GM12874 (cell line): ENCODE results near the gene BSND.

Experiments used
- TF ChIP-seq, protein P1 (sequence below): IDR thresholded peaks from 2 replicates; pipeline ENCODE4 v1.5.1; 2011; ENCODE audit warnings: low read depth, mild to moderate bottlenecking, control low read depth, low read length, moderate library complexity; ENCODE audit not compliant: insufficient read depth

The BSND gene

DNA sequence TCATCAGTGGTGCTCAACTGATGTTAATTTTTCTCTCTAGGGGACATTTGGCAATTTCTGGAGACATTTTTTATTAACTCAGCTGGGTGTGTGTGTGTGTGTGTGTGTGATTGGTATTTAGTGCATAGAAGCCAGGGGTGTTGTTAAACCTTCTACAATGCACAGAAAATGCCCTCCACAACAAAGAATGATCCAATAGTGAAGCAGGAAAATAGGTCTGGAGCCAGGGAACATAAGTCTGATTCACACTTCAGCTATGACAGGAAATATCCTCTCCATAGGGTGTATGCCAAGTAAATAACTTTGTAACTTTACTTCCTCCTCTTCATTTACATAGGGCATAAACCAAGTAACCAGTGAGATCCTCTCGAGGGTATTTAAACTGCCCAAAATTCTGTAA is 43.4 kb upstream of the BSND start:
- TF ChIP-seq, protein P1, sequence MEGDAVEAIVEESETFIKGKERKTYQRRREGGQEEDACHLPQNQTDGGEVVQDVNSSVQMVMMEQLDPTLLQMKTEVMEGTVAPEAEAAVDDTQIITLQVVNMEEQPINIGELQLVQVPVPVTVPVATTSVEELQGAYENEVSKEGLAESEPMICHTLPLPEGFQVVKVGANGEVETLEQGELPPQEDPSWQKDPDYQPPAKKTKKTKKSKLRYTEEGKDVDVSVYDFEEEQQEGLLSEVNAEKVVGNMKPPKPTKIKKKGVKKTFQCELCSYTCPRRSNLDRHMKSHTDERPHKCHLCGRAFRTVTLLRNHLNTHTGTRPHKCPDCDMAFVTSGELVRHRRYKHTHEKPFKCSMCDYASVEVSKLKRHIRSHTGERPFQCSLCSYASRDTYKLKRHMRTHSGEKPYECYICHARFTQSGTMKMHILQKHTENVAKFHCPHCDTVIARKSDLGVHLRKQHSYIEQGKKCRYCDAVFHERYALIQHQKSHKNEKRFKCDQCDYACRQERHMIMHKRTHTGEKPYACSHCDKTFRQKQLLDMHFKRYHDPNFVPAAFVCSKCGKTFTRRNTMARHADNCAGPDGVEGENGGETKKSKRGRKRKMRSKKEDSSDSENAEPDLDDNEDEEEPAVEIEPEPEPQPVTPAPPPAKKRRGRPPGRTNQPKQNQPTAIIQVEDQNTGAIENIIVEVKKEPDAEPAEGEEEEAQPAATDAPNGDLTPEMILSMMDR = no peak

DNA sequence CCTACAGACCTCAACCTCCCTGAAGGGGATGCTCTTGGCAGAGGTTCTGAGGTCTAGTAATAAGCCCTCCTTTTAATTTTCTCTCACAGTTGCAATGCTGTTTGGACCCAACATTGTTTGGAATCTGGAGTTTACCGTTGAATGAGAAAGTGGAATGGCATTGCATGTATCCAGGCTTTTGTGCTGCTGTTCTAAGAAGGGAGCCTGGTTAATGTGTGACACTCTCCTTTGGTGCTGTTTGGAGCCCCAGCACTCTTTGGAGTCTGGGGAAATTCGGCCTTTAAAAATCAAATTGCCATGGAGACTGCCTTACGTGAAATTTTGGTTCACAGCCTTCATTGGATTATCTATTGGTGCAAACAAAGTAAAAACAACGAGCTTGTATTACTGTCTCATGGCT is 42.0 kb upstream of the BSND start:
- TF ChIP-seq, protein P1 = no peak

DNA sequence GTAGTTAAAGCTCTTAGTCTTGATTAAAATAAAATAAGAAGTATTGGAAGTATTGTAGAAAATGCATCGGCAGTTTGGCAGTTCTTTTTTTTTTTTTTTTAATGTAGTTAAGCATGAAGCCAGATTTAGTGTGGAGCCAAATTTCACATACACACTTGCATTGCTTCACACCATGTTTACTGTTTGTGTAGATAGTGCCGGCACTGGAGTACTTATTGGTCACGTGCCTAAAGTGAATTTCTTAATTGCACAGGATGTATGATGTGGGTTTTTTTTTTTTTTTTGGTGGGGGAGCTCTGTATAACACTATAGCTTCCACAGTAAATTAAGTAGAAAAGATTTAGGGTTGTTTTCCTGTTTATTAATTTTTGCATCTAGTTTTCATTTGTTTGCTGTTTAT is 39.5 kb upstream of the BSND start:
- TF ChIP-seq, protein P1 = no peak

DNA sequence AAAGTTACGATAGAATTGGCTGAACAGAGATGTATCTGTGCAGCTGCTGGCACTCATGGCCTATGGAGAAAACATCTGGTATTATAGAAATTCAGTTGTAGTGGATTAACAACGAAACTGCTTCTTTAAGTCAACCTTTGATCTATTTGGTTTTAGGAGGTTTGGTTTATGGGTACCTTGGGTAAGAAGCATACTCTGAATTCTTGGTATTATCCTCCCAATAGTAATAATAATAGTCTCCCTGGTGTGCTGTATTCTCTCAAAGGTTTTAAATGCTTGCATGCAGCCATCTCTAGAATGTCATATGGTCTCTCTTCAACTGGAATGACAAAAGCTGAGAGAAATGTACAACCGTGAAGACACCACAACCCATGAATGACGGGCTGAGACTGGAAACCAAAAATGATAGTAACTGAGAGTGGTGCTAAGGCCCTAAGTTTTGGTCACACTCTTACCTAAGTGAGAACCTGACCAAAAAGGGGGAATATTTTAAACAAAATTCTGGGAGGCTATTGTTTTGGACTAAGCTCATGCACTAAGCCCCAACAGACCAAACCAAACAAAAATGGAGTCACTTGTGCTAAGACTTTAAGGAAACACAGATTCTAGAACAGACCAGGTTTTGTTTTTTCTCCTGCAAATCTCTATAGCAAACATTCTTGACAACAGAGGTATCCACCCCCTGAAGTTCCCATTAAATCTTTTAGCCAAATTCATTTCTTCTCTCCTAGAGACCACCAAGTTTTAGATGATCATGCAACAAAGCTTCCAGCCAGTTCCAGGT is 35.9 kb upstream of the BSND start:
- TF ChIP-seq, protein P1 = no peak

DNA sequence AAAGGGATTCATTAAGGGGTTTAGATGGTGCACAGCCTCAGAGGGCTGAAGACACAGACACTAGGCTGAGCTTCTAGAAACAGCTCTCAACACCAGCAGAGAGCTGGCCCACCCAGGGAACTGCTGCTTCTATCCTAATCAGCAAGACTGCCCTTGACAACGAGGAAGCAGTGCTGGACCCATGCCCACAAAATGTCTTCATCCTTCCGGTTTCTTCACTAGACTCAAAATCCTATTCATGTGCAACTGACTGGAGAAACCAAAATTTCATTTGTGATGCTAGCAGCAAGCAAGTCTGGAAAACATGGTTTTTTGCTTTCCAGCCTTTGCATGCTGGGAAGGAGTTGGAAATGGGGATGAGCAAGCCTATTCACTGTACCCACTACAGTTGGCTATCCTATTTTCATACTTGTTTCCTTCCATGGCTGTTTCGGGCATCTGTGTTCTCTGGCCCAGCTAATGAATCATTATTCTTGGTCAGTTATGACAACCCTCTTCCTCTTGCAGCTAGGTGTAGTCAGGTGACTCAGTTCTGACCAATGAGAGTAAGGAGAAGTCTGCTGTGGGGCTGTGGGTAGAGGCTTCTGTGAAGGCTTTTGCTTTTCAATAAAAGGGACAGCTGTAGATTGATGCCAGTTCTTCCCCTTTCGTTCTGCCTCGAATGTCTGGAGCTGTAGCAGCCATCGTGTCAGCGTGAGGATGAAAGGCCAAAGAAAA is 33.0 kb upstream of the BSND start:
- TF ChIP-seq, protein P1 = no peak

DNA sequence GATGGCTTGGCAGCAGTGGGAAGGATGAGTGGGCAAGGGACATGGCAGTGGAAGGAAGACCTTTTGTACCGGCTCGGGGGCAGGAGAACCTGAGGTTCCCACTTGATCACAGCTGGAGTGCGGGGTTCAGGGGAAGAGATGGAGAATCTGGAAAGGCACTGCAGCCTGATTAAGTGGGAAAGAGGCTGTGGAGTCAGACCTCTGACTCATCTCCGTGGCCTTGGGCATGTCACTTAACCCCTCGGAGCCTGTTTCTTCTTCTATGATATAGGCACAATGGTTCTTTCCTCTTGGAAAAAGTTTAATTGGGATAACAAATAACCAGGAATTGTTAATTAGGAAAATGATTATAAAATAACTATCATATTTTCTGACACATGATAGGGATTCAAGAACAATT is 31.4 kb upstream of the BSND start:
- TF ChIP-seq, protein P1 = no peak

DNA sequence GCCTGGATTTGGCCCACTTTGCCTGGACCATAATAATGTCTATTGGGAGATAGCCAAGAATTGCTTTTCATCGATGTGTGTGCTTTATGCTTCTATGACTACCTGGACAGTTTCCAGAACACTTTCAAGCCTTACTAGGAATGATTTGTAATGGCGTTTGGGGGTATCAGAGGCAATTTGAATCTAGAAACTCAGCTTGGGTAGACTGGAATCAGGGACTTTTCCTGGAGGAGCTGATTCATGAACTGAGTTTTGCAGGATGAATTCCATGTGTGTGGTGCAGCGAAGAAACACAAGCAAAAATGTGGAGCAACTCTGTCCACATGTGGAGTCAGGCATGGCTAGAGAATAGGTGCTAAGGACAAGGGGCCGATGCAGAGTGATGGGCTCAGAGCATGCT is 30.2 kb upstream of the BSND start:
- TF ChIP-seq, protein P1 = no peak
